Amygdala (tissue), 56 donors: Measurements from ENCODE around the gene VPS39.
A peak's percentile ranks its signal among the peaks of the same experiment; 100 is the strongest.

Experiments used
- DNase-seq, 56 donors: peaks; one replicate each; lab custom pipeline; 2025; lab: John Stamatoyannopoulos, UW

Gene VPS39

DNA sequence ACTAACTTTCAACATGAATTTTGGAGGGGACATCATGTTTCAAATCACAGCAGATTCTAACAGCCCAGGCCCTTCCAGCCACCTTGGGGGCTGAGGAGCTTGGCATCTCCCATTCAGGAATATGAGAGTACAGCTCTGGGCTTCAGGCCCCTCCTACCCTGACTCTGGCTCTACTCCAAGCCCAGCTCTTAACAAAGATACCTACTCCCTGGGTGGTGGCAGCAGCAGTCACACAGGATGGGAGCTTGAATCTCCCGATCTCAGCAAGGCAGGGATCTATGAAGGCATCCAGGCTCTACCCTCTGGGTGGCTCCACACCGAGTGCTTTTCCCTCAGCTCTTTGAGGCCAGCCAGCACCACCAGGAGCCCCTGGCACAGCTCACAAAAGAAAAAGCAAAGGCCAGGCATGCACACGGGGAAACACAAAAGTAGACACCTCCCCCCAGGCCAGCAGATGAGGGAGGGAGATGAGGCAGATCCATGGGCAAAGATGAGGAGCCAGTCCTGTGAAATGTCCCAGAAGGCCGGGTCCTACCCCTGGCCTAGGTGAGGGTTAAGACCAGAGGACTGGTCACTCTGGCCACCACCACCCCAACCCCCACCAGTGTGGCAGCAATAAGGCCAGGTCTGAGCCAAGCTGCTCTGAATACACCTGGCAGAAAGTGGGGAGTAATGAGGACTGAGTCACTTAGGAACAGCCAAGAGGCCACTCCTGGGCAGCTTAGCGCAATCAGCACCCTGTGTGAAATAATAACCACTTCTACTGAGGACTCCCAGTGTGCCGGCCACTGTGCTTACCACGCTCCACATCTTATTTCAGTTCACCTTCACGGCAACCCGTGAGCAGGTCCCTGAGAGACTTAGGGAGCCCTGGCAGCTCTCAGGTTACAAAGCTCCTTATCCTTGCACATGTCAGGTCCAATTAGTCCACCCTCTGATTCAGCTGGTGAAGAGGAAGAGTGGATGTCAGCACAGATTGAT, 76.0 kb downstream of the VPS39 start:
- no peak for DNase-seq

DNA sequence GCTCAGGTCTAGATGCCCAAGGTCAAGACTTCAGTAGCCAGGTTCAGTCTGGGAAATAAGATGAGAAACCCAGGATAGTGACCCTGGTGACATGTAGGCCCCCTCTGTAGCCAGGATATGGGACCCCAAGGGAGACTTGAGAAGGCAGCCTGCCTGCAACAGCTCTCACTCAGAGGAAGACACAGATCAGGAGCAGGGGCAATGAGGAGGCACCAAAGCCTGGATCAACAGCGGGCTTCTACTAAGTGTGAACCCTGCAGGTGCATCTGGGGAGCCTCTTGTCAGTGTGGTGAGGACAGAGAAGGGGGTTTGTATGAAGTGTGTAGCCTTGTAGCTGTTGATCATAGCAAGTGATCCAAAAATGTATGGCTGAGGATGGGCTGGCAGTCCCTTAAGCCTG, 77.1 kb downstream of the VPS39 start:
- no peak for DNase-seq

DNA sequence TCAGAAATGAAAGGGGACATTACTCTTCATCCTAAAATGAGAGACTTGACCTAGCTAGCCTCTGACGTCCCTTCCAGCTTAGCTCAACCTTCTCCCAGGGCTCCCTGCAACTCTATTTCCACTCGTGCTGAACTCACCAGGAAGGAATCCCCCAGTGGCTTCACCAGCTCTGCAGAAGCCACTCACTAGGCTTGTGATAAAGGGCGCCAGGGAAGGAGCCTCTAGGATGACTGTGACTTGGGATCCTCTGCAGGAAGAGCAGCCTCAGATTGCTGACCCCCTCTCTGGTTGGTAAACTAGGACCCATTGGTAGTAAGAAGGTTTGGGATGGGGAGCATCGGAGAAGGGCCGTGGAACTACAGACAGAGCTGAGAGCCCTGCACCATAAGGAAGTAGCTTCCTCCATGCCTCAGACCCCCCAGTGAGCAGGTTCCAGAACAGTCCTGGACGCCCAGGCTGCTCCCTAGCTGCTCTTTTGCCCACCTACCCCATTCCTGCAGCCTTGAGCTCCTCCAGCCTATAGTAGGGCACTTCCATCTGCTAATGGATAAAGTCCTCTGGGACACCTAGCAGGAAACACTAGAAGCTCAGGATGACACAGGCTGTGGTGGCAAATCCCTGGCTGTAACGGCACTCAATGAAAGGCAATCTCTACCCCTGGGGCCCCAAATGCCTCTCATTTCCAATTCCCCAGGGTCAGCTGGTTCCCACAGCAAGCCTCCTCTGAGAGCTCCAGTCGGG, 77.7 kb downstream of the VPS39 start:
- DNase-seq: no peak

DNA sequence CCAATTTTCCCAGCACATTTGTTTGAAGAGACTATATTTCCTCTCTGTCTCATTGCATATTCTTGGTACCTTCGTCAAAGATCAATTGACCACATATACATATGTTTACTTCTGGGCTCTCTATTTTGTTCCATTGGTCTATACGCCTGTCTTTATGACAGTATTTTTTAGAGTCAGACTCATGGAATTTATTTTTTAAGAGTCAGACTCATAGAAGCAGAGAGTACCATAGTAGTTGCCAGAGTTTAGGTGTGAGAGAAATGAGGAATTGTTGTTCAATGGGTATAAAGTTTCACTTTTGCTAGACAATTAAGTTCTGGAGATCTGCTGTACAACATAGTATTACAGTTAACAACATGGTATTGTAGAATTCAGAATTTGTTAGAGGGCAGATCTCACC, 78.7 kb downstream of the VPS39 start:
- DNase-seq: no peak

DNA sequence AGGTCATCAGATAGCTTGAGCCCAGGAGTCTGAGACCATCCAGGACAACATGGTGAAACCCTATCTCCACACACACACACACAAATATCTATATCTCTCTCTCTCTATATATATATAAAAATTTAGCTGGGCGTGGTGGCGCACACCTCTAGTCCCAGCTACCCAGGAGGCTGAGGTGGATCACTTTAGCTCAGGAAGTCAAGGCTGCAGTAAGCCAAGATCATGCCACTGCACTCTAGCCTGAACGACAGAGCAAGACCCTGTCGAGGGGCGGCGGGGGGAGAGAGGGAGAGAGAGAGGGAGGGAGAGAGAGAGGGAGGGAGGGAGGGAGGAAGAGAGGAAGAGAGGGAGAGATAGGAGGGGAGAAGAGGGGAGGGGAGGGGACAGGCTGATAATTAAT, 79.6 kb downstream of the VPS39 start:
- DNase-seq: no peak

DNA sequence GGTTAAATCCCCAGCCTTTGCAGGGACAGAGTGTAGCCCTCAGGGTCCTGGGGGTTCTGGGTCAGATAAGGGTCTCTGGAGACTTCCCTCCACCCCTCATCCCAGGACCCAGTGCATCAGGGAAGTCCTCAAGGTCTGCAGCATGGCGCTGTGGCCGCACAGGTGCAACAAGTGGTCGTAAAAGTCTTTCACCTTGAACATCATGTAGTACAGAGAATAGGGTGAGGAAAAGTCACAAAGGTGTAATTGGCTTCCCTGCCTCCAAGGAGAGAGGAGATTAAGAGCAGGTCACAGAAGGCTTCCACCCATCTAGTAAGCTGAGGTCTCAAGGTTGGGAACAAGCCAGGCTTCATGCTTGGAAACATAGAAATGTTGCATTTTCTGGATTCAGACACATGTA, 84.6 kb downstream of the VPS39 start:
- DNase-seq: no peak

DNA sequence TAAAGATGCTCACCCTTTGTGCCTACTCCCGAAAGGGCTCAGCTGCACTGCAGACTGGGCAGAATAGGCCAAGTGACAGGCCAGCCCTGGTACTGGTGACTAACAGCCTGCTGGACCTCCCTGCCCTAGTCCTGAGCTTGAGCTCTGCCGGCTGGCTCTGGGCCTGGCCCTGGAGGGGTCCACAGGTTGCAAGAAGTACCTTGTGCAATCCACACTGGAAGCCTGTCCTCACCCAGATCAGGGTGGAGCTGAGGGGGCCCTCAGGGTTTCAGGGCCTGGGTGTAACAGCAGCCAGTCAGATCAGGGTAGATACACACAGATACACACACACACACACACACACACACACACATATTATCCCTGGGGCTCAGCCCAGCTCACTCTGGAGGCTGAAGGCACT, 86.4 kb downstream of the VPS39 start:
- no peak for DNase-seq

DNA sequence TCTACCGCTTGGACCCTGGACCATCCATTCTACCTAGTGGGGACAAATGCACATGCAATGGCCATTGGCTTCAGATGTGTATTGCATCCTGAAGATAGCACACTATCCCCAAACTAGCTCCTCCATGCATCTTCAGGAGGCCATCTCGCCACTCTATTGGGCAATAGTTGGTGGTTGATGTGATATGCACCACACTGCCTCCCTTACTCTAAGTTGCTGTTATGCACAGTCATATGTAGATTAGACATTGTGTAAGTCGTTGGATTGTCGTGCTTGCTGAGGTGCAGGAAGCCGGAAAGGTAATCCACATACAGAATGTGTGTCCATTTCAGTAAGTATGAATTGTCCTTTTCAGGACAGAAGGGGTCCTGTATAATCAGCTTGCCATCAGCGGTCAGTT, 87.1 kb downstream of the VPS39 start:
- no peak for DNase-seq

DNA sequence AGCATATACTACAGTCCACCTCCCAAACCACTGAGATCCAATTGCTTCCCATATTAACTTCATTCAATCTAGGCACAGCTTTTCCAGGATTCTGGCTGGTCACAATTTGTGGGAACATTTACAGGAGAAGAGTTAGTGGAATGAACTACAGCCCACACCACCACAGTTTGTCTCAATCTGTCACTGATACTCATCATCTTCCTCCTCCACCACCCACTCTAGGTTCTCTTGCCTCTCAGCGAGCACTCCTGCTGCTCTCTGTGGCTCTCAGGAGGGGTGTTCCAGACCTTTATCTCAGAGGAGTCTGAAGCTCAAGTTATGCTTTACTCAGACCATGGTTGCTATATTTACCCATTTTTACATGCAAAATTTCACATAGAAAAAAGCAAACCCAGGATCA, 87.8 kb downstream of the VPS39 start:
- peak in 1 of 56 donors; percentile 5 for DNase-seq

DNA sequence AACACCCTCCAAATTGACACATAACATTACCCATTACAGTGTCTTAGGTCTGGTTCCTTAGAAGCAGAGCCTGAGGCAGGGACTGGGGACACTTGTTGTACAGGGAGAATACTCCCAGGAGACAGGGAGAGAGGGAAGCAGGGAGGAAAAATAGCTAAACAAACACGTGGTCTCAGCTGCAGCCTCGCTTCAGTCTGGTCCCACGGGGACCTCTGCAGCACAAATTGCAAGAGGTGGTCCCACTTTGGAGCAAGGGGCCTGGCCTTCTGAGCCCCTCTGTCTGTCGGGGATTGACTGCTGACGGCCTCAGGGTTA, 88.7 kb downstream of the VPS39 start:
- DNase-seq: no peak

DNA sequence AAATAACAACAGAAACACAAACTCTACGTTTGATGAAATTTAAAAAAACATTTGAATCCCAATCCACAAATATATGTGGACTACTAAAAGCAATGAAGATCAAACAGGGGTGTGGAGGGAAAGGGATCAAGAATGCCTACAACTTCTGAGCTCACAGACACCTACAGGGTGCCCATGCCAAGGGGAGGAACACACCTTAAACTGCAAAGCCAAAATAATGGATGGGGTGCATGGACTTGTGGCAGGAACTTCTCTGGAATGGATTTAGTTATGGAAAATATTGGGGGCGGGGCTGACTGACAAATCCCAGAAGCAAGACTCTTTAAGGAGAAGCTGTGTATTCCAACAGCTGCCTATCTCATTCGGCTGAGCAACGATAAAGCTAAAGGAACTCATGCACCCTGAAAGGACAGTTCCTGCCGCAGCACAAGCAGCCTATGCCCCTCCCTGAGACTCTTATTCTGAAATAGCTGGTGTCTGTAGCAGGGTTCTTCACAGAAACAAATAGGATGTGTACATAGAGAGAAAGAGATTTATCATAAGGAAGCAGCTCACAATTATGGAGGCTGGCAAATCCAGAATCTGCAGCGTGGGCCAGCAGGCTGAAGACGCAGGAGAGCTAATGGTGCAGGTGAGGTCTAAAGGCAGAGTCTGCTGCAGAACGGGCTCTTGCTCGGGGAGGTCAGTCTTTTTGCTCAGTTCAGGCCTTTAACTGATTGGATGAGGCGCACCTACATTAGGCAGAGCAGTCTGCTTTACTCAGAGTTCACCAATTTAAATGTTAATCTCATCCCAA, 89.3 kb downstream of the VPS39 start:
- peak in 1 of 56 donors; percentile 12 for DNase-seq

DNA sequence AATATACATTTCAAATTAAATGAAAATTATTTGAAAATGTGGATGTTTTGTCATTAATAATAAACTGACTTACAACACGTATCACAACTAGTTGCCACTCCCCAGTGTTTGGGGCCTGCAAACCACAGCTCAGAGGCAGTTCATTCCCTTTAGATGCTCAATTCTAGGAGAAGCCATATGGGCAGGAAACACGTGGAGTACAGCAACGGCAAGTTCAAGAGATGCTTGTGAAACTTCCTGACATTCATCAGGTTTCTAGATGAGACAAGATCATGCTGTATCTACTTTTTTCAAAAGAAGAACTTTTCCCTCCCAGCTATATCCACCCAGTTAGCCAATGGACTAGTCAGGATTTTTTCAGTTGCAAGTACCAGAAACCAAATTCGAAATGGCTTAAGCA, 96.2 kb downstream of the VPS39 start:
- DNase-seq: peak in 1 of 56 donors; percentile 11

DNA sequence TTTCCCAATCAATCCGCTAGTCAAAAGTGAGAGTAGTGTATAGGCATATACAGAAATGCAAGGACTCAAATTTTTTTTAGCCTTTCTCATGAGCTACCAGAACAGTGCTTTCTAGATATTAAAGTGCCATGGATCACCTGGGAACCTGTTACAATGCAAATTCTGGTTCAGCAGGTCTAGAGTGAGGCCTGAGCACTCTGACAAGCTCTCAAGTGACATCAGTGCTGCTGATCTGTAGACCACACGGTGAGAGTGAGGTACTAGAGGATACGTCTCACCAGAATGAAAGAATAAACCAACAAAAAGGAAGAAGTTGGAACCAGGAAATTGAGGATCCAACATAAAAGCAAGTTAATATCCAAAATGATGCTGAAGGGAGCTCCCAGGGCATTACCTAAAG, 97.7 kb downstream of the VPS39 start:
- no peak for DNase-seq

DNA sequence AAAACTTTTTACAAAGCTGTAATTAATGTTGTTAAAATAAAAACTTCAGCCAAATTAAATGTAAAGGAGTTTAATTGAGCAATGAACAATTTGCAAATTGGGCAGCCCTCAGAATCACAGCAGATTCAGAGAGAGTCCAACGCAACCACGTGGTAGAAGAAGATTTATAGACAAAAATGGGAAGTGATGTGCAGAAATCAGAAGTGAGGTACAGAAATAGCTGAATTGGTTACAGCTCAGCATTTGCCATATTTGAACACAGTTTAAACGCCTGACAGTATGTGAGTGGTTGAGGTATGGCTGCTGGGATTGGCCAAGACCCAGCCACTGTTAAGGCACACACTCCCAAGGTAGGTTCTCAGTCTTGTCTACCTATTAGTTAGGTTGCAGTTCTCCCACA, 99.3 kb downstream of the VPS39 start:
- DNase-seq: no peak
